ENCODE data around the gene MAP2K7.

- TF ChIP-seq CTCF (IDR thresholded peaks at IDR 0.05 in 8 of 11, conservative IDR thresholded peaks at IDR 0.05 in 3 of 11) (no peak), POLR2AphosphoS5 (IDR thresholded peaks at IDR 0.05) (no peak)
Observed at GRCh38 chr19:7961920-7962626, 58.4 kb downstream of the MAP2K7 start.

All from spleen (tissue), 7 donors.